MM.1S (cell line): ENCODE data around the gene ESR2.

Experiments
- DNase-seq: peaks from one replicate; pipeline ENCODE4 v3.0.0-alpha.2; 2015
- H2AFZ ChIP-seq: fragments of 300-600 bp; sonication (generic); 2 replicates; pipeline ENCODE4 v1.6.0; 2016; ENCODE audit warnings: antibody characterized with exemption, low read length
- H3F3A ChIP-seq: fragments of 300-600 bp; sonication (generic); 2 replicates; pipeline ENCODE4 v1.6.1; 2016; ENCODE audit warnings: mild to moderate bottlenecking, antibody characterized with exemption, low read length, moderate library complexity, mixed read lengths; ENCODE audit not compliant: insufficient read depth
- H3K27ac ChIP-seq: fragments of 300-600 bp; sonication (generic); 2 replicates; pipeline ENCODE4 v1.5.1; 2016; ENCODE audit warnings: mild to moderate bottlenecking, low read length
- H3K27me3 ChIP-seq: fragments of 300-600 bp; sonication (generic); replicated peaks from 2 replicates; pipeline ENCODE4 v1.6.0; 2016; ENCODE audit warnings: low read length; ENCODE audit not compliant: insufficient read depth
- H3K36me3 ChIP-seq: fragments of 300-600 bp; sonication (generic); replicated peaks from 2 replicates; pipeline ENCODE4 v1.6.1; 2016; ENCODE audit warnings: mild to moderate bottlenecking, low read length, mixed read lengths; ENCODE audit not compliant: insufficient read depth
- H3K4me1 ChIP-seq: fragments of 300-600 bp; sonication (generic); 2 replicates; pipeline ENCODE4 v1.6.1; 2016; ENCODE audit warnings: low read length, mixed read lengths
- H3K4me2 ChIP-seq: fragments of 300-600 bp; sonication (generic); 2 replicates; pipeline ENCODE4 v1.6.0; 2016; ENCODE audit warnings: low read depth, low read length
- H3K4me3 ChIP-seq: fragments of 300-600 bp; sonication (generic); 2 replicates; pipeline ENCODE4 v1.5.1; 2016; ENCODE audit warnings: low read length, mixed read lengths
- H3K79me2 ChIP-seq: fragments of 300-600 bp; sonication (generic); 2 replicates; pipeline ENCODE4 v1.6.1; 2016; ENCODE audit warnings: mixed run types, low read length, mixed read lengths
- H3K9ac ChIP-seq: fragments of 300-600 bp; sonication (generic); 2 replicates; pipeline ENCODE4 v1.6.1; 2016; ENCODE audit warnings: low read length, mixed read lengths
- H3K9me2 ChIP-seq: fragments of 300-600 bp; sonication (generic); replicated peaks from 2 replicates; pipeline ENCODE4 v1.6.1; 2016; ENCODE audit warnings: mild to moderate bottlenecking, low read length, mixed read lengths; ENCODE audit not compliant: insufficient read depth
- H3K9me3 ChIP-seq: fragments of 300-600 bp; sonication (generic); replicated peaks from 2 replicates; pipeline ENCODE4 v1.6.1; 2016; ENCODE audit warnings: mild to moderate bottlenecking, low read length, mixed read lengths; ENCODE audit not compliant: insufficient read depth
- H4K20me1 ChIP-seq: fragments of 300-600 bp; sonication (generic); 2 replicates; pipeline ENCODE4 v1.6.1; 2016; ENCODE audit warnings: mild to moderate bottlenecking, low read length, moderate library complexity, mixed read lengths; ENCODE audit not compliant: insufficient read depth
- EZH2 ChIP-seq: fragments of 300-600 bp; sonication (generic); optimal IDR thresholded peaks from 2 replicates; pipeline ENCODE3; 2017; ENCODE audit warnings: low read depth, mild to moderate bottlenecking, antibody characterized with exemption, low read length, mixed read lengths
- EZH2phosphoT487 ChIP-seq: fragments of 300-600 bp; sonication (generic); IDR thresholded peaks from 2 replicates; pipeline ENCODE4 v1.6.1; 2018; ENCODE audit warnings: antibody characterized with exemption, low read length
- TF ChIP-seq, protein P1 (sequence below): fragments of 300-600 bp; sonication (generic); IDR thresholded peaks from 2 replicates; pipeline ENCODE4 v1.5.1; 2016; ENCODE audit warnings: antibody characterized with exemption, low read length, mixed read lengths

The ESR2 gene

DNA sequence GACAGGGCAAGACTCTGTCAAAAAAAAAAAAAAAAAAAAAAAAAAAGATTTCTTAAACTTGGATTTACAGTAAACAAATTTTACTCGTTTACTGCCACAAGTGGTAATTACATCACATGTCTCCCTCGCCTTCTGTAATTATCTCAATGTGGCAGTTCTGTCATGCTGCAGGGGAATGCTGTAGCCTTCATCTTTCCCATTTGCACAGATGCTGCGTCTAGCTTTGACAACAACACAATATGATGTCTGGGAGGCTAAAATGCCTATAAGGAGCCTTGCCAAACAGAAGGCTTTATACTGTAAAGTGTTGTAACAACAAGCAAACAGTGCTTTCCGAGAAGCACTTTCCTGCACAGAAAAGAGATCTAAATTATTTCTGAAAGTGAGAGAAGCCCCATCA, 48.7 kb downstream of the ESR2 start:
- H2AFZ ChIP-seq: no peak overlapping the region
- no peak for DNase-seq
- H3K9me2 ChIP-seq: no peaks in the 10 kb centered on the region
- no peaks in the 10 kb centered on the region for H3K79me2 ChIP-seq
- TF ChIP-seq, protein P1, sequence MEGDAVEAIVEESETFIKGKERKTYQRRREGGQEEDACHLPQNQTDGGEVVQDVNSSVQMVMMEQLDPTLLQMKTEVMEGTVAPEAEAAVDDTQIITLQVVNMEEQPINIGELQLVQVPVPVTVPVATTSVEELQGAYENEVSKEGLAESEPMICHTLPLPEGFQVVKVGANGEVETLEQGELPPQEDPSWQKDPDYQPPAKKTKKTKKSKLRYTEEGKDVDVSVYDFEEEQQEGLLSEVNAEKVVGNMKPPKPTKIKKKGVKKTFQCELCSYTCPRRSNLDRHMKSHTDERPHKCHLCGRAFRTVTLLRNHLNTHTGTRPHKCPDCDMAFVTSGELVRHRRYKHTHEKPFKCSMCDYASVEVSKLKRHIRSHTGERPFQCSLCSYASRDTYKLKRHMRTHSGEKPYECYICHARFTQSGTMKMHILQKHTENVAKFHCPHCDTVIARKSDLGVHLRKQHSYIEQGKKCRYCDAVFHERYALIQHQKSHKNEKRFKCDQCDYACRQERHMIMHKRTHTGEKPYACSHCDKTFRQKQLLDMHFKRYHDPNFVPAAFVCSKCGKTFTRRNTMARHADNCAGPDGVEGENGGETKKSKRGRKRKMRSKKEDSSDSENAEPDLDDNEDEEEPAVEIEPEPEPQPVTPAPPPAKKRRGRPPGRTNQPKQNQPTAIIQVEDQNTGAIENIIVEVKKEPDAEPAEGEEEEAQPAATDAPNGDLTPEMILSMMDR: no peak
- TF ChIP-seq EZH2: no peak
- TF ChIP-seq EZH2phosphoT487: no peak
- H3K4me2 ChIP-seq: no peak overlapping the region
- H3K36me3 ChIP-seq: no peaks in the 10 kb centered on the region
- H3K9me3 ChIP-seq: no peaks in the 10 kb centered on the region
- no peak overlapping the region for H3K4me3 ChIP-seq
- no peaks in the 10 kb centered on the region for H3K4me1 ChIP-seq
- no peak overlapping the region for H3K27ac ChIP-seq
- no peak overlapping the region for H3K9ac ChIP-seq
- H3K27me3 ChIP-seq: no peaks in the 10 kb centered on the region
- no peaks in the 10 kb centered on the region for H3F3A ChIP-seq
- H4K20me1 ChIP-seq: no peaks in the 10 kb centered on the region

DNA sequence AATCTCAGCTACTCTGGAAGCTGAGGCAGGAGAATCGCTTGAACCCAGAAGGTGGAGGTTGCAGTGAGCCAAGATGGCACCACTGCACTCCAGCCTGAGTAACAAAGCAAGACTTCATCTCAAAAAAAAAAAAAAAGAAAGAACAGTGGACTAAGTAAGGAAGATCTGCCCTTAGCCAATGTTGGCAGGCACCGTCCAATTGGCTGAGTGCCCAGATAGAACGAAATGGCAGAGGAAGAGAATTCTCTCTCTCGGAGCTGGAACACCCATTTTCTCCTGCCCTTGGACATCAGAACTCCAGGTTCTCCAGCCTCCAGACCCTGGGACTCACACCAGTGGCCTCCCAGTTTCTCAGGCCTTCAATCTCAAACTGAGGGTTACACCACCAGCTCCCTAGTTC, 49.9 kb downstream of the ESR2 start:
- no peaks in the 10 kb centered on the region for H3K27me3 ChIP-seq
- no peaks in the 10 kb centered on the region for H3K36me3 ChIP-seq
- no peak overlapping the region for H3K27ac ChIP-seq
- H4K20me1 ChIP-seq: no peaks in the 10 kb centered on the region
- H3K9me2 ChIP-seq: no peaks in the 10 kb centered on the region
- DNase-seq: no peak
- no peak overlapping the region for H3K4me2 ChIP-seq
- H3K9me3 ChIP-seq: no peaks in the 10 kb centered on the region
- H3K4me1 ChIP-seq: no peaks in the 10 kb centered on the region
- no peaks in the 10 kb centered on the region for H3K79me2 ChIP-seq
- no peak overlapping the region for H3K4me3 ChIP-seq
- no peak overlapping the region for H3K9ac ChIP-seq
- TF ChIP-seq, protein P1: no peak
- no peak for TF ChIP-seq EZH2
- TF ChIP-seq EZH2phosphoT487: no peak
- no peaks in the 10 kb centered on the region for H3F3A ChIP-seq
- no peak overlapping the region for H2AFZ ChIP-seq

DNA sequence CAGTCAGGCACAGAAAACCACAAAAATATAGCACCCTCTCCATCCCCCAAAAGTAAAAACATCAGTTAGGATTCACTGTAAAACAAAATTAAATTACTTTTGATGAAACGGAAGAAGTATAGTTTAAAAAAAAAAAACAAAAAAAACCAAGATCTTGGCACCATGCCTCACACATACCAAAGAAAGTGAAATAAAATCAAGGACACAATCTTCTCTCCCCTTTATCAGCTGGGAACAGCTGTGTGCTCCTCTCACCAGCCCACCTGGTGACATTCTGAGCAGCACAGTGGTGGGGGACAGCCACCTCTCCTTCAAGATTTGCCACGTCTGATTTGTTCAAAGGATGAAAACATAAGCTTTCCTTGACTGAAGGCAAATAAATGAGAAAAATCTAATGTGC, 55.5 kb downstream of the ESR2 start:
- Histone ChIP-seq H3K9ac (no peak overlapping the region), H3K4me3 (no peak overlapping the region), H3K27ac (no peak overlapping the region), H3K36me3 (no peaks in the 10 kb centered on the region), H3K9me3 (no peaks in the 10 kb centered on the region), H3K79me2 (no peaks in the 10 kb centered on the region), H3K27me3 (no peaks in the 10 kb centered on the region), H4K20me1 (no peaks in the 10 kb centered on the region), H3K4me1 (peaks cover 18% of the 10 kb centered on the region; the same call in 1 of the 2 replicates), H2AFZ (no peak overlapping the region), H3K4me2 (no peak overlapping the region), H3F3A (peaks cover 3% of the 10 kb centered on the region; the same call in 1 of the 2 replicates), H3K9me2 (no peaks in the 10 kb centered on the region)
- DNase-seq: no peak
- TF ChIP-seq, protein P1: no peak
- TF ChIP-seq EZH2phosphoT487 (no peak), EZH2 (no peak)
